ENCODE results near the gene RCE1. TPM values are rescaled to one million over a fixed set of nuclear protein-coding genes. Genes with fewer than 3 reads are reported as not detected.

RCE1 gene
- total RNA-seq, 1 experiment from 2014 or later: 33.1 TPM

DNA sequence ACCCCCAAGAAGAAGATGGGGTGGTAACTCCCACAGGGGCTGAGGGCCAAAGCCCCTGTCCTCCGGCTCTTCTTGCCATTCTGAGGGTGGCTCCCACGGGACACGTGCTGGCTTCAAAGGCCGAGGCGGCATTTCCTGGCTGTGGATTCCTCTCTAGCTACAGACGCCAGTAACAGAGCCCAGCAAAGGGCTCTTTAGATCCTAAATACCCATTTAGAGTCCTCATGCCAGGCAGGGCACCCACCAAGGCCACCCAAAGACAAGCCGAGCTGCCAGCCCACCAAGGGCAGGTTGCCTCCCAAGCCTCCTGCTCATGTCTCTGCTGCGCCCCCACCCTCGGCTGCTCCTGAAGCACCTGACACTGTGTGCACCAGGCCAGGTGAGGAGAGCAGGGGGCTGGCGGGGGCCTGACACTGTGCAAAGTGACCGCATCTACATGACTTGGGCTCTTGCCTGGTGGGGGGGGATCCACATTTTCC, 19.4 kb downstream of the RCE1 start:
- Histone ChIP-seq H3K4me1 (ENCODE audit: insufficient read depth, low read length, poor library complexity, severe bottlenecking) (peaks cover 6% of the 10 kb centered on the region), H3K9me3 (ENCODE audit: low read depth, low read length, poor library complexity, severe bottlenecking) (no peaks in the 10 kb centered on the region), H3K27me3 (replicated peaks; ENCODE audit: insufficient read depth, low read depth, low read length, poor library complexity) (no peaks in the 10 kb centered on the region), H3K36me3 (ENCODE audit: insufficient read depth, low read length, poor library complexity, severe bottlenecking) (peaks cover 11% of the 10 kb centered on the region), H3K27ac (ENCODE audit: low read depth, low read length, poor library complexity, severe bottlenecking) (no peak overlapping the region), H3K4me3 (ENCODE audit: low read depth, low read length, poor library complexity, severe bottlenecking) (no peak overlapping the region)
- no peak for DNase-seq (ENCODE audit: low spot score)
- TF ChIP-seq, protein P1, sequence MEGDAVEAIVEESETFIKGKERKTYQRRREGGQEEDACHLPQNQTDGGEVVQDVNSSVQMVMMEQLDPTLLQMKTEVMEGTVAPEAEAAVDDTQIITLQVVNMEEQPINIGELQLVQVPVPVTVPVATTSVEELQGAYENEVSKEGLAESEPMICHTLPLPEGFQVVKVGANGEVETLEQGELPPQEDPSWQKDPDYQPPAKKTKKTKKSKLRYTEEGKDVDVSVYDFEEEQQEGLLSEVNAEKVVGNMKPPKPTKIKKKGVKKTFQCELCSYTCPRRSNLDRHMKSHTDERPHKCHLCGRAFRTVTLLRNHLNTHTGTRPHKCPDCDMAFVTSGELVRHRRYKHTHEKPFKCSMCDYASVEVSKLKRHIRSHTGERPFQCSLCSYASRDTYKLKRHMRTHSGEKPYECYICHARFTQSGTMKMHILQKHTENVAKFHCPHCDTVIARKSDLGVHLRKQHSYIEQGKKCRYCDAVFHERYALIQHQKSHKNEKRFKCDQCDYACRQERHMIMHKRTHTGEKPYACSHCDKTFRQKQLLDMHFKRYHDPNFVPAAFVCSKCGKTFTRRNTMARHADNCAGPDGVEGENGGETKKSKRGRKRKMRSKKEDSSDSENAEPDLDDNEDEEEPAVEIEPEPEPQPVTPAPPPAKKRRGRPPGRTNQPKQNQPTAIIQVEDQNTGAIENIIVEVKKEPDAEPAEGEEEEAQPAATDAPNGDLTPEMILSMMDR (conservative IDR thresholded peaks at IDR 0.05; ENCODE audit: low read depth, low read length): no peak
- TF ChIP-seq EZH2 (IDR thresholded peaks at IDR 0.05; ENCODE audit: borderline replicate concordance, low read depth, low read length, poor library complexity, severe bottlenecking): no peak
- BruUV-seq (replicated peaks): no TSS peak
- POLR2A ChIA-PET (ENCODE audit: low non-redundant PET): no interaction called here
- CTCF ChIA-PET: no interaction called here
- intact Hi-C loops (cut with micrococcal nuclease; ENCODE audit: unreplicated experiment): no loop called here

DNA sequence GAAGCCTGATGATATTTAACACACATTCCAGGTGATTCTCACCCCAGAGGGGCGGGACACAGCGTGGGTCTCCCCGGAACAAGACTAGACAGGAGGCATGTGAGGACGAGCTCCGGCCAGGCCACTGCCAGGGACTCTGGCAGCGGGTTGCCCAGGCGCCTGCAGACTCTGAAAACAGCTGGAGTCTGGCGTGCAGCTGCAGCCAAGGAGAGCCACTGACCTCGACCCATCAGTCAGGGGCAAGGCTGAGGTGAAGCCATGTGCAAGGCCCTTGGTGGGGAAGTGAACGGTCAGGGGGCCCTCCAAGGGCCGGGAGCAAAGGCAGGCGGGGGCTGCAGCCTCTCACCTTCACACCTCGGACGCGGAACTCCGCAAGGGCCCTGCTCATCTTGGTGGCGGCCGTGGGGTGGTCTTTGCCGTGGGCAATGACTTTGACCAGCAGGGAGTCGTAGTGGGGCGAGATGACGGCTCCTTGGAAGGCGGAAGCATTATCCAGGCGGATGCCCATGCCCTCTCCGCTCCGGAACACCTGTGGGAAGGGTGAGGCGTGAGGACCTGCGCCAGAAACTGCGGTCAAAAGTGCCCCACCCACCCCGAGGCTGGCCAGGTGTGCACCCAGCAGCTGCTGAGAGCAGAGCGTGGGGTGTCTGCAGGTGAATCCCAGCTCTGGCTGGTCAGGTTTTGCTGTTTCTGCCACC, 20.3 kb downstream of the RCE1 start:
- Histone ChIP-seq H3K4me3 (ENCODE audit: low read depth, low read length, poor library complexity, severe bottlenecking) (no peak overlapping the region), H3K36me3 (ENCODE audit: insufficient read depth, low read length, poor library complexity, severe bottlenecking) (peaks cover 4% of the 10 kb centered on the region), H3K27ac (ENCODE audit: low read depth, low read length, poor library complexity, severe bottlenecking) (no peak overlapping the region), H3K27me3 (replicated peaks; ENCODE audit: insufficient read depth, low read depth, low read length, poor library complexity) (no peaks in the 10 kb centered on the region), H3K4me1 (ENCODE audit: insufficient read depth, low read length, poor library complexity, severe bottlenecking) (no peaks in the 10 kb centered on the region), H3K9me3 (ENCODE audit: low read depth, low read length, poor library complexity, severe bottlenecking) (no peaks in the 10 kb centered on the region)
- CTCF ChIA-PET: no interaction called here
- intact Hi-C loops (cut with micrococcal nuclease; ENCODE audit: unreplicated experiment): no loop called here
- DNase-seq (ENCODE audit: low spot score): no peak
- BruUV-seq (replicated peaks): no TSS peak
- POLR2A ChIA-PET (ENCODE audit: low non-redundant PET): no interaction called here
- TF ChIP-seq EZH2 (IDR thresholded peaks at IDR 0.05; ENCODE audit: borderline replicate concordance, low read depth, low read length, poor library complexity, severe bottlenecking): no peak
- TF ChIP-seq, protein P1 (conservative IDR thresholded peaks at IDR 0.05; ENCODE audit: low read depth, low read length): no peak

DNA sequence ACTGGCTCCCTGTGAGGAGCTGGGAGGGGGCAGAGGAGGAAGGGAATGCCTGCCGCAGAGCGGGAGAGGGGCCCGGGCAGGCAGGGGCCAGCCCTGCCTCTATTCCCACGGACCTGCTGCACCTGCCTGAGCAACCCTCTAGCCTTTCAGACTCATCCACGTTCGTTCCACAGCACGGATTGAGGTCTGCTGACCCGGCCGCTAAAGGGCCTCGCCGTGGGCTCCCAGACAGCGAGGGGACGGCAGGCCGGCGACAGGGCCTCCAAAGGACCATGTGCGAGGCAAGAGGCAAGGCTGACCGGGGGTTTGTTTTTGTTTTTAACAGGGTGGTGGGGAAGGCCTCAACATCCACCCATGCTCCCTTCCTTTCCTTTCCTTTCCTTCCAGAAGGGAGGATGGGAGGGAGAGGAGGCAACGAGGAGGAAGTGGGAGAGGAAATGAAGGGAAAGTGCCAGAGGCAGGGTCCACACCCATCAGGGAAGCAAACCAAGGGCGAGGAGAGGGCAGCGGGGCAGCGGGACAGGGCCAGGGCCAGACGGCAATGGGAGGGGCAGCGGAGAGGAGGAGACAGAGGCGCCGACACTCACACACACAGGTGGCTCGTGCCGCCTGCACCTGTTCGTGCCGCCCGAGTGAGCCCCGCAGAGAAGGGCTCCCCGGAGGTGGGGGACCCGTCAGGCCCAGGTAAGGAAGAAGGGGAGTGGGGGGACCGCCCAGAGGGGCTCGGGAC, 21.1 kb downstream of the RCE1 start:
- ChIA-PET CTCF (no interaction called here), POLR2A (ENCODE audit: low non-redundant PET) (no interaction called here)
- H3K36me3 ChIP-seq (ENCODE audit: insufficient read depth, low read length, poor library complexity, severe bottlenecking): peaks cover 3% of the 10 kb centered on the region
- no peak for DNase-seq (ENCODE audit: low spot score)
- H3K4me3 ChIP-seq (ENCODE audit: low read depth, low read length, poor library complexity, severe bottlenecking): no peak overlapping the region
- no peak for TF ChIP-seq EZH2 (IDR thresholded peaks at IDR 0.05; ENCODE audit: borderline replicate concordance, low read depth, low read length, poor library complexity, severe bottlenecking)
- TF ChIP-seq, protein P1 (conservative IDR thresholded peaks at IDR 0.05; ENCODE audit: low read depth, low read length): no peak
- no peaks in the 10 kb centered on the region for H3K4me1 ChIP-seq (ENCODE audit: insufficient read depth, low read length, poor library complexity, severe bottlenecking)
- no peaks in the 10 kb centered on the region for H3K9me3 ChIP-seq (ENCODE audit: low read depth, low read length, poor library complexity, severe bottlenecking)
- no TSS peak for BruUV-seq (replicated peaks)
- no peaks in the 10 kb centered on the region for H3K27me3 ChIP-seq (replicated peaks; ENCODE audit: insufficient read depth, low read depth, low read length, poor library complexity)
- no peak overlapping the region for H3K27ac ChIP-seq (ENCODE audit: low read depth, low read length, poor library complexity, severe bottlenecking)
- intact Hi-C loops (cut with micrococcal nuclease; ENCODE audit: unreplicated experiment): no loop called here

All from A673 (cell line).